ENCODE measurements around the gene ZNF407. TPM values are rescaled to one million over a fixed set of nuclear protein-coding genes. Genes with fewer than 3 reads are reported as not detected.

ZNF407 gene
- total and polyA plus RNA-seq, 2 of the 13 experiments (the other 11 are each of a cell fraction or from before 2014, with no cell fraction given), result 2.3 to 8.7 TPM

GRCh38 chr18:74626049-74626874 lies 28.6 kb downstream of the ZNF407 start:
- intact Hi-C loops (cut with micrococcal nuclease; ENCODE audit: unreplicated experiment), result no loop called here
- ATAC-seq, result no peak
- H3K27ac ChIP-seq (ENCODE audit: extremely low read length, insufficient read depth, low read length), result no peak overlapping the region
- no peak for FAIRE-seq
- no peak overlapping the region for H3K4me3 ChIP-seq (replicated peaks in 1 of 3; ENCODE audit: insufficient read depth in 1 of 3, low read depth in 2 of 3, low read length in 3 of 3)
- H2AFZ ChIP-seq (ENCODE audit: low read length), result no peak overlapping the region
- 91% methylated on average over 8 of the region's 9 CpGs for WGBS (ENCODE audit: low lambda C conversion rate)
- no peaks in the 10 kb centered on the region for H3K4me1 ChIP-seq (ENCODE audit: insufficient read depth, low read length)
- ChIA-PET POLR2A (no interaction called here), CTCF (ENCODE audit: low intra/inter-chr PET ratio, low total read pairs) (no interaction called here)
- H3K36me3 ChIP-seq (replicated peaks in 1 of 2; ENCODE audit: control insufficient read depth in 1 of 2, insufficient read depth in 2 of 2, low read length in 2 of 2), result no peaks in the 10 kb centered on the region; a peak in 2 of 5 replicates
- no peak for DNase-seq (ENCODE audit: low spot score)
- H3K9ac ChIP-seq (ENCODE audit: insufficient read depth, low read depth, low read length), result no peak overlapping the region
- in situ Hi-C loops (cut with HindIII; ENCODE audit: extremely low pct_ligation_motif_present, low pct_unique_long_range_greater_than_20kb), result no loop called here
- H3K9me3 ChIP-seq (ENCODE audit: low read length), result no peaks in the 10 kb centered on the region
- H3K79me2 ChIP-seq (ENCODE audit: insufficient read depth, low read length), result peaks cover 2% of the 10 kb centered on the region
- no peak for TF ChIP-seq AHR (CRISPR knock-in tag; IDR thresholded peaks at IDR 0.05)
- TF ChIP-seq GATAD1 (CRISPR knock-in tag; IDR thresholded peaks at IDR 0.05), result no peak
- no peak for TF ChIP-seq ZNF136 (CRISPR knock-in tag; IDR thresholded peaks at IDR 0.05; ENCODE audit: low read depth)
- TF ChIP-seq ZNF337 (CRISPR knock-in tag; IDR thresholded peaks at IDR 0.05; ENCODE audit: borderline replicate concordance, low read depth), result no peak
- TF ChIP-seq ZNF792 (CRISPR knock-in tag; IDR thresholded peaks at IDR 0.05), result no peak
- TF ChIP-seq BORCS8-MEF2B (CRISPR knock-in tag; IDR thresholded peaks at IDR 0.05), result no peak
- no peak for TF ChIP-seq ZNF296 (CRISPR knock-in tag; conservative IDR thresholded peaks at IDR 0.05)
- no peak for TF ChIP-seq JDP2 (CRISPR knock-in tag; IDR thresholded peaks at IDR 0.05; ENCODE audit: borderline replicate concordance)
- no peak for TF ChIP-seq NFKB2 (CRISPR knock-in tag; IDR thresholded peaks at IDR 0.05; ENCODE audit: borderline replicate concordance)
- no peak for TF ChIP-seq ZNF7 (CRISPR knock-in tag; IDR thresholded peaks at IDR 0.05)
- TF ChIP-seq BRF2 (CRISPR knock-in tag; IDR thresholded peaks at IDR 0.05), result no peak
- no peak for TF ChIP-seq NFYB (CRISPR knock-in tag; IDR thresholded peaks at IDR 0.05)
- TF ChIP-seq ZKSCAN5 (CRISPR knock-in tag; IDR thresholded peaks at IDR 0.05), result no peak
- TF ChIP-seq, protein P1, sequence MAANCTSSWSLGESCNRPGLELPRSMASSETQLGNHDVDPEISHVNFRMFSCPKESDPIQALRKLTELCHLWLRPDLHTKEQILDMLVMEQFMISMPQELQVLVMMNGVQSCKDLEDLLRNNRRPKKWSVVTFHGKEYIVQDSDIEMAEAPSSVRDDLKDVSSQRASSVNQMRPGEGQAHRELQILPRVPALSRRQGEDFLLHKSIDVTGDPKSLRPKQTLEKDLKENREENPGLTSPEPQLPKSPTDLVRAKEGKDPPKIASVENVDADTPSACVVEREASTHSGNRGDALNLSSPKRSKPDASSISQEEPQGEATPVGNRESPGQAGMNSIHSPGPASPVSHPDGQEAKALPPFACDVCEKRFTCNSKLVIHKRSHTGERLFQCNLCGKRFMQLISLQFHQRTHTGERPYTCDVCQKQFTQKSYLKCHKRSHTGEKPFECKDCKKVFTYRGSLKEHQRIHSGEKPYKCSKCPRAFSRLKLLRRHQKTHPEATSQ (CRISPR knock-in tag; IDR thresholded peaks at IDR 0.05; ENCODE audit: borderline replicate concordance), result no peak
- no peak for TF ChIP-seq EHMT2 (IDR thresholded peaks at IDR 0.05; ENCODE audit: borderline replicate concordance, low read depth, low read length)
- no peak for TF ChIP-seq HINFP (CRISPR knock-in tag; IDR thresholded peaks at IDR 0.05; ENCODE audit: low read depth)
- no peaks in the 10 kb centered on the region for H4K20me1 ChIP-seq (ENCODE audit: insufficient read depth, low read length)
- BruUV-seq (replicated peaks), result no TSS peak
- no peak overlapping the region for H3K4me2 ChIP-seq (ENCODE audit: low read depth, low read length)
- no peaks in the 10 kb centered on the region for H3K27me3 ChIP-seq (ENCODE audit: control insufficient read depth in 1 of 2, insufficient read depth in 2 of 2, low read length in 2 of 2)
